ENCODE results near the gene FGD5. TPM values are rescaled to one million over a fixed set of nuclear protein-coding genes. Genes with fewer than 3 reads are reported as not detected.

The FGD5 gene
- total RNA-seq, 6 donors from 2014 or later, result 26.8 to 90.4 (median 57.2) TPM

DNA sequence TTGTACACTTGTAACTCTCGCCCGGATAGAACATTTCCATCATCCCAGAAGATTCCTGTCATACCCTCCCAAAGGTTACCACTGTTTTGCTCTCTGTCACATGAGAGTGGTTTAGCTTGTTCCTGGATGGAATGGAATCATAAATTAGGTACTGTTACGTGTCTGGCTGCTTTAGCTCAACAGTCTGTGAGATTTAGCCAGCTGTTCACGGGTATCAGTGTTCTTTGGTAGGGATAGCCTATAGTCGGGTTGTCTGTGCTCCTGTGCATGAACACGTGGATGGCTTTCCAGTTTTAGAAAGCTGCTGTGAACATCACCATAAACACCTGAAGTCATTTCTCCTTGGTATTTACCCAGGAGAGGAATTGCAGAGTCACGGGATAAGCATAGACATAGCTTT is 70.4 kb downstream of the FGD5 start:
- peaks cover 3 to 18% (median 11%) of the 10 kb centered on the region in 4 donors for H3K4me1 ChIP-seq
- H3K36me3 ChIP-seq, result no peaks in the 10 kb centered on the region
- no peaks in the 10 kb centered on the region for H3K27me3 ChIP-seq
- peak overlapping the region in 2 of 4 donors; percentile 15 to 18 for H3K27ac ChIP-seq
- H3K9me3 ChIP-seq, result no peaks in the 10 kb centered on the region
- DNase-seq, result no peak
- no peak overlapping the region for H3K4me3 ChIP-seq
- TF ChIP-seq EP300 (IDR thresholded peaks at IDR 0.05), result no peak
- TF ChIP-seq POLR2AphosphoS5 (IDR thresholded peaks at IDR 0.05), result no peak
- no peak for TF ChIP-seq POLR2A (IDR thresholded peaks at IDR 0.05)
- TF ChIP-seq, protein P1, sequence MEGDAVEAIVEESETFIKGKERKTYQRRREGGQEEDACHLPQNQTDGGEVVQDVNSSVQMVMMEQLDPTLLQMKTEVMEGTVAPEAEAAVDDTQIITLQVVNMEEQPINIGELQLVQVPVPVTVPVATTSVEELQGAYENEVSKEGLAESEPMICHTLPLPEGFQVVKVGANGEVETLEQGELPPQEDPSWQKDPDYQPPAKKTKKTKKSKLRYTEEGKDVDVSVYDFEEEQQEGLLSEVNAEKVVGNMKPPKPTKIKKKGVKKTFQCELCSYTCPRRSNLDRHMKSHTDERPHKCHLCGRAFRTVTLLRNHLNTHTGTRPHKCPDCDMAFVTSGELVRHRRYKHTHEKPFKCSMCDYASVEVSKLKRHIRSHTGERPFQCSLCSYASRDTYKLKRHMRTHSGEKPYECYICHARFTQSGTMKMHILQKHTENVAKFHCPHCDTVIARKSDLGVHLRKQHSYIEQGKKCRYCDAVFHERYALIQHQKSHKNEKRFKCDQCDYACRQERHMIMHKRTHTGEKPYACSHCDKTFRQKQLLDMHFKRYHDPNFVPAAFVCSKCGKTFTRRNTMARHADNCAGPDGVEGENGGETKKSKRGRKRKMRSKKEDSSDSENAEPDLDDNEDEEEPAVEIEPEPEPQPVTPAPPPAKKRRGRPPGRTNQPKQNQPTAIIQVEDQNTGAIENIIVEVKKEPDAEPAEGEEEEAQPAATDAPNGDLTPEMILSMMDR (IDR thresholded peaks at IDR 0.05), result no peak
- 61 to 78% methylated on average over 7 of the region's 7 CpGs for WGBS, 2 donors
- no peak for ATAC-seq (ENCODE audit: low FRiP score in 2 of 2)

DNA sequence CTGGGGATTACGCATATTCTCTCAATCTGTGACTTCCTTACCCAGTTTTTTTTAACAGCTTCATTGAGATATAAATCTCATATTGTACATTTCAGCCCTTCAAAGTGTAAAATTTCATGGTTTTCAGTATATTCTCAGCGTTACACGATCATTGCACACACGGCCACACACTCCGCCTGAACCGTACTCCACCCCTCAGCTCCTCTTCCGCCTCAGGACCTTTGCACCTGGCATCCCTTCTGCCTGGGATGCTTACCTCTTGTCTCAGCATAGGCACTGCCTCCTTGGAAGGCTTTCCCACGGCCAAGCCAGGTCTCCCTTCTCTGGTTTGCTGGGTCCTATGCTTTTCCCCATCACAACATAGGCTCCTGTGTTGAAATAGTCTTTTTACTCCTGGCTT is 71.2 kb downstream of the FGD5 start:
- DNase-seq (no peak), ATAC-seq (ENCODE audit: low FRiP score in 2 of 2) (no peak)
- Histone ChIP-seq H3K9me3 (no peaks in the 10 kb centered on the region), H3K27ac (no peak overlapping the region), H3K4me3 (no peak overlapping the region), H3K4me1 (peaks cover 3 to 18% (median 11%) of the 10 kb centered on the region in 4 donors), H3K36me3 (no peaks in the 10 kb centered on the region), H3K27me3 (no peaks in the 10 kb centered on the region)
- TF ChIP-seq, protein P1 (IDR thresholded peaks at IDR 0.05), result no peak
- TF ChIP-seq POLR2AphosphoS5 (IDR thresholded peaks at IDR 0.05) (no peak), POLR2A (IDR thresholded peaks at IDR 0.05) (no peak), EP300 (IDR thresholded peaks at IDR 0.05) (no peak)
- WGBS, 2 donors, result 89% methylated on average over 8 of the region's 8 CpGs

DNA sequence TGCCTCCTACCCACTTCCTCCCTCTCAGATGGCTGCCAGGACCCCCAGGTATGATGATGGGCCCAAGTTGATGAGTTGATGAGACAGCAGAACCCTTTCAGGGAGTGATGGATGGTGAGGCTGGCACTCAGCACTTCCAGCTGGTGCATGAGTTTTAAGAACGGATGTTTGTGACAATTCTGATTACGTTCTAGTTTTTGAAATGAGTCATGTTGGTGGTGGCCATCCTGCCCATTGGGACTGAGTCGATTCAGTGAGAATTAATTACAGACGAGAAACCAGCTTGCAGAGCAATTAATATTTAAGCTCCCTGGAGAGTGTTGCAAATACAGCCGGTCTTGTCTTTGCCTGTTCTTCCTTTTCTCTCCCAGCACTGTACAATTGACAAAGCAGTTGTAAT is 71.7 kb downstream of the FGD5 start:
- DNase-seq (no peak), ATAC-seq (ENCODE audit: low FRiP score in 2 of 2) (no peak)
- peaks cover 3 to 18% (median 11%) of the 10 kb centered on the region in 4 donors for H3K4me1 ChIP-seq
- no peaks in the 10 kb centered on the region for H3K9me3 ChIP-seq
- H3K27ac ChIP-seq, result no peak overlapping the region
- TF ChIP-seq EP300 (IDR thresholded peaks at IDR 0.05) (no peak), POLR2AphosphoS5 (IDR thresholded peaks at IDR 0.05) (no peak), POLR2A (IDR thresholded peaks at IDR 0.05) (no peak)
- TF ChIP-seq, protein P1 (IDR thresholded peaks at IDR 0.05), result no peak
- H3K36me3 ChIP-seq, result no peaks in the 10 kb centered on the region
- WGBS, 2 donors, result 31 to 42% methylated on average over 5 of the region's 5 CpGs
- no peaks in the 10 kb centered on the region for H3K27me3 ChIP-seq
- no peak overlapping the region for H3K4me3 ChIP-seq

DNA sequence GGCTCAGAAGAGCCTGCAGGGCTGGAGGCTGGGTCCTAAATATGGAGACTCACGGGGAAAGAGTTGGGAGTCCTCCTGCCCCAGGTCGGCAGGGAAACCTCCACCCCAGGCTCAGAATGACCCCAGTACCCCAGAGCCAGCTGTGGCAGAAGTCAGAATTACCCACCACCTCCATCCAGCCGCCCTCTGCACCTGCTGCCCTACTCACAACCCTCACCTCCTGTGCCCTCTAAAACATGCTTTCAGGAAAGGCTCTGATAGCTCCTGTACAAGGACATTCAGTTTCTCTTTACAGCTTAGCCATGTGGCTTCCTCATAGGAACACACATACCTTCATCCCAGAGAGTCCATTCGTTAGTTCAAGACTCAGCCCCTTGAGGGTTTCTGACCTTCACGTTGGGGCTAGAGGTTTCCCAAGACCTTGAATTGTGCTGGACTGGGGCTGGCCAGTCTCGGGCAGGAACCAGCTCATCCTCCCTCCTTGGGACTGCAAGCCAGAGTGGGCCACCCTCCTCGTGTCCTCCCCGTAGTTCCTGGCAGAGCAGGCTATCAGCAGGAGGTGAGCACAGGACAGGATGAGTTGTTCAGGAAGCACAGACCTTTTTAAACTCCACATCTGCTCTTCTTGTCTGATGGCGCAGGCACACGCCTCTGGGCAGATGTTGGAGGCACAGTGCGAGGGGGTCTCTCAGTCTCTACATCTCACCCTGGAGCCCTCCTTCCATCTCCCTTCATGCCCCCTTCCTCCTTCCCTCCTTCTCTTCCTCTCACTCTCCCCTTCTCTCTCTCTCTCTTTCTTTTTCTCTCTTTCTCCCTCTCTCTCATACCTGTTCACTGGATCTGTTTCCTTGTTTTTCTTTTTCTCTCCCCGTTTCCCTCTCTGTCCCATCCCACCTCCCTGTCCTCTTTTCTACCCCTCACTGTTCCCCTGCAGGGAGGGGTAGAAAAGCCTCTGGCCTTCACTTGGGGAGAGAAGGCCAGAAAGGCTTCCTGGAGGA is 72.7 kb downstream of the FGD5 start:
- Histone ChIP-seq H3K27me3 (no peaks in the 10 kb centered on the region), H3K27ac (peak overlapping the region in 1 of 4 donors; percentile 24), H3K36me3 (no peaks in the 10 kb centered on the region), H3K4me3 (no peak overlapping the region), H3K9me3 (no peaks in the 10 kb centered on the region), H3K4me1 (peaks cover 3 to 18% (median 11%) of the 10 kb centered on the region in 4 donors)
- DNase-seq (no peak), ATAC-seq (ENCODE audit: low FRiP score in 2 of 2) (peak in 1 of 2 donors; percentile 20)
- WGBS, 2 donors, result 67 to 73% methylated on average over 11 to 12 of the region's 12 CpGs
- no peak for TF ChIP-seq POLR2AphosphoS5 (IDR thresholded peaks at IDR 0.05)

DNA sequence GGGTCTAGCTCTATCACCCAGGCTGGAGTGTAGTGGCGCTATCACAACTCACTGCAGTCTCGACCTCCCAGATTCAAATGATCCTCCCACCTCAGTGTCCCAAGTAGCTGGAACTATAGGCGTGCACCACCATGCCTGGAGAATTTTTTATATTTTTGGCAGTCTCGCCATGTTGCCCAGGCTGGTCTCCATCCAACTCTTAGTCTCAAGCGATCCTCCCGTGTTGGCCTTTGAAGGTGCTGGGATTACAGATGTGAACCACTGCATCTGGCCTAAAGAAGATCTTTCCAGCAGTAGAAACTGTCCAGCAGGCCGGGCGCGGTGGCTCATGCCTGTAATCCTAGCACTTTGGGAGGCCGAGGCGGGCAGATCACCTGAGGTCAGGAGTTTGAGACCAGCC is 73.5 kb downstream of the FGD5 start:
- Histone ChIP-seq H3K4me1 (peaks cover 3 to 18% (median 11%) of the 10 kb centered on the region in 4 donors), H3K27ac (peak overlapping the region in 1 of 4 donors; percentile 24), H3K27me3 (no peaks in the 10 kb centered on the region), H3K9me3 (no peaks in the 10 kb centered on the region), H3K36me3 (peaks cover 0 to 3% (median 0%) of the 10 kb centered on the region in 4 donors), H3K4me3 (no peak overlapping the region)
- TF ChIP-seq EP300 (IDR thresholded peaks at IDR 0.05) (no peak), POLR2AphosphoS5 (IDR thresholded peaks at IDR 0.05) (no peak), POLR2A (IDR thresholded peaks at IDR 0.05) (no peak)
- TF ChIP-seq, protein P1 (IDR thresholded peaks at IDR 0.05), result no peak
- DNase-seq (no peak), ATAC-seq (ENCODE audit: low FRiP score in 2 of 2) (no peak)
- 95% methylated on average over 11 of the region's 11 CpGs for WGBS, 2 donors

Data from upper lobe of left lung (tissue), 6 donors.